Adipose tissue (tissue), 3 donors: ENCODE data around the gene HNRNPU. TPM values are rescaled to one million over a fixed set of nuclear protein-coding genes. Genes with fewer than 3 reads are reported as not detected.
"Not testable (repeated sequence)": the region's sequence is repeated elsewhere in the genome, so short reads cannot be mapped to it uniquely, and the experiment has no call there.

Experiments
- H3K27ac ChIP-seq: one replicate; pipeline ENCODE4 v1.5.1; 2013; ENCODE audit warnings: low read depth, low read length
- WGBS, 3 donors: extraction: QIAGEN DNeasy Blood & Tissue Kit; methylation state at CpG; one replicate each; pipeline ENCODE4 v1.1.7; 2013; 5-methylcytosine and 5-hydroxymethylcytosine counted together
- polyA plus RNA-seq, 3 donors: library from polyadenylated mRNA; stranded (reverse); fragments of 200-250 nt; gene quantifications; one replicate each; pipeline ENCODE4 v1.2.3, GENCODE V29; 2013
- donor health status: healthy with polysubstance abuse.
- donor health status: Bipolar disorder and iron deficiency.
- donor health status: healthy.

The HNRNPU gene
- polyA plus RNA-seq, 3 donors, result 92.2 to 196 (median 185) TPM

DNA sequence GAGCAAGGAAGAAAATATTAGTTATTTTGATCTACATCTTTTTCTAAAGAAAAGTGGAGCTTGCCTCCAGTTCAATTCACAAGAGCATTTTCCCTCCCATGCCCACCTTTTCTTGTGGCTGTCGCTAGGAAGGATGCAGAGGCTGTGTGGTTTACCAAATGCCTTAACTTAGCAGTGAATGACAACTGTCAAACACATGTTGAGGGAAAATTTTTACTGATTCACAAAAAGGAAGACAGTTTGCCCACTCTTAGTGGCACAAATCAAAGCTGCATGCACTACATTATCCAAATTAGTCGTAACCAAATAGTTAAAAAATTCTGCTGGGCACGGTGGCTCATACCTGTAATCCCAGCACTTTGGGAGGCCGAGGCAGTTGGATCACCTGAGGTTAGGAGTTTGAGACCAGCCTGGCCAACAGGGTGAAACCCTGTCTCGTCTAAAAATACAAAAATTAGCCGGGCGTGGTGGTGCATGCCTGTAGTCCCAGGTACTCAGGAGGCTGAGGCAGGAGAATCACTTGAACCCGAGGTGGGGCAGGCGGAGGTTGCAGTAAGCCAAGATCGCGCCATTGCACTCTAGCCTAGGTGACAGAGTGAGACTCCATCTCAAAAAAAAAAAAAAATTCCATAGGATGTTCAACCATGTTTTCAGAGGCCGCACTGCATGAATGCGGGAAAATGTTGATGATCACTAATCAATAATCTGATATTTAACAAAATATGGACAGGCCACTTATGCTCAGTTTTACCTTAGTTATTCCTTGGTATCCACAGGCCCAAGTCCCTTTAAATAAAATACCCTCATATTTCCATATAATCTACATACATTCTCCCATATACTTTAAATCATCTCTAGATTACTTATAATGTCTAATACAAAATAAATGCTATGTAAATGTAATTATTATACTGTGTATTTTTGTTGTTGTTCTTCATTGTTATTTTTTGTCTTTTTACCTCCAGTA, 19.9 kb downstream of the HNRNPU start:
- H3K27ac ChIP-seq, result no peak overlapping the region
- WGBS, 3 donors, result 89 to 92% (median 91%) methylated on average over 13 of the region's 13 CpGs

DNA sequence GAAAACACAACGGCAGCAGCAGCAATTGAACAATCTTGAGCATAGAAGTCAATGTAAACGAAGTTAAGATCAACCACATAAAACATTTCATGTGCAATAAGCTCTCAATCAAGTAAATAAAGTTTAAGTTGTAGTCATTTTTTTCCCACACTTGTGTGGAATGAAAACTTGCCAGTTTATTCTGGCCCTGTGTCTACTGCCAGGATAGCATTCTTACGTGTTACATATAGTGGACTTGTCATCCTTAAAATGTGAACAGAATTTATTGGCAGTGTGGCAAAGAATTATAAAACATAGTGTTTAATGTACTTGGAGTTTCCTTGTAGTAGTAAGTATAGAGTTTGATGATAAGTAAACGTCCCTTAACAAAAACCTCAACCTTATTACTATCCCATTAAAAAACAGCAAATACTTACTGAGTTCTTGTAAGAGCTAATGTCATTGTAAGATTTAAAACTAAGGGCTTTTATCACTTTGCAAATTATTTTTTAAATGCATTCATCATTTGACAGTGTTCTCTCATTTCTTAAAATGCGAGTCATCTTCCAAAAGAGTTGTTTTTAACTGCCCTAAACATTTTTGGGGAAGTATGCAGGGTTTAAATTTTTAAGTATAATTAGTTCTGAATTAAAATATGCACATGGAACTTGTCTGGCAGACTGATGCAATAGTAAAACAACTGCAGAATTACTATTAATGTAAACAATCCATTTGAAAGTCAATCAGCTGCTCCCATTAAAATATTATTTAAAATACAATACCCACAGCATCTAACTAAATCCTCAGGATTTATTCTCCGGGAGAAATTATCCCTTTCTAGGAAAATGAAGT, 21.0 kb downstream of the HNRNPU start:
- no peak overlapping the region for H3K27ac ChIP-seq
- 75 to 86% (median 81%) methylated on average over 6 of the region's 6 CpGs for WGBS, 3 donors

DNA sequence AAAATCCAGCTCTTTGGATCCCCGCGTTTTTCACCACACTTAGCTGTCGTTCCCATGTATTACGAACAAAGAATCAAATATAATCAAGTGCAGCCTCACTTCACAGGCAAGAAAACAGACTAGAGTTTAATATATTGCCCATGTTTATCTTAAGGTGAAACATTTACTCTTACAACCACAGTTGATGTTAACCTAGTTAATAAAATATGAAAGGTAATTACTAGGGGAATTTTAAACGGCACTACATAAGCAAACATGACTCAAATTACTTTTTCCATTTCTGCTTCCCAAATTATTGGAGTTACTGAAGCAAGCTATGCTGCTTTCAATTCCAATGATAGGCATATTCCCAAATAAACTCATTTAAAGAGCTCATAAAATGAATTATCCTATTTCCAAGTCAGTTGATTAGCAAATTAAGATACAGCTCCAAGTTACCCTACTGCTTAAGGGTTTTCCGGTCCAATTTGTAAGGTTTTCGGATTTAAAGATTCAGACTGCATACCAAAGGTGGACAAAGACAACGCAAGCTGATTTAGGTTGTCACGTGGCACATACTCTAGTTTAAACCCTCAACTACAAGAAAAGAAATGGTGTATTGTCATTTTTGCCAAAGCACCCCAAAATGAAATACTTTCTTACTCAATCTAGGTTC, 22.9 kb downstream of the HNRNPU start:
- WGBS, 3 donors, result 45 to 90% (median 86%) methylated on average over 9 of the region's 9 CpGs
- H3K27ac ChIP-seq, result no peak overlapping the region

DNA sequence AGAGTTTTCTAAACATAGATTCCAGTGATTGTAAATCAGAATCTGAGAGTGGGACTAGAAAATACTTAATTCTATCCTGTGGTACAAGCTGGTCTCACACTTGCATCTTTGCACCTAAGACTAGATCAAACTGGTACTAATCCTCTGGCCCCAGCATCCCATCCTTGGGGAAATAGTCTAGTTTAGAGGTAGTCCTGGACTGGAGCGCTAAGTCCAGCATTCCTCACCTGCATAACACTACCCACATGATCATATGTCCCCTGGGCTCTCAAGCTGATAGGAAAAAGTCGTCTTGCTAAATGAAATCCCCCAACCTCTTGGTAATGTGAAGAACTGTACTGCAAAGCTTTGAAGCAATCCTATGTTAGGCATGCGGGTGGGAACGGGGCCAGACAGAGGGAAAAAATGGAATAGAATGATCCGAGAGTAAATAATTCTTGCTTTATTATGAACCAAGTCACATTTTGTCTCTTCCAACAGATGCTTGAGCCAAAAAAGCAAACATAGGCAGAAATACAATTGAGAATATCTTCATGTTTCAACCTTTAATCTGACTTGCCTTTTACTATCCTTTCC, 24.0 kb downstream of the HNRNPU start:
- no peak overlapping the region for H3K27ac ChIP-seq
- 57 to 77% (median 75%) methylated on average over 5 of the region's 5 CpGs for WGBS, 3 donors

DNA sequence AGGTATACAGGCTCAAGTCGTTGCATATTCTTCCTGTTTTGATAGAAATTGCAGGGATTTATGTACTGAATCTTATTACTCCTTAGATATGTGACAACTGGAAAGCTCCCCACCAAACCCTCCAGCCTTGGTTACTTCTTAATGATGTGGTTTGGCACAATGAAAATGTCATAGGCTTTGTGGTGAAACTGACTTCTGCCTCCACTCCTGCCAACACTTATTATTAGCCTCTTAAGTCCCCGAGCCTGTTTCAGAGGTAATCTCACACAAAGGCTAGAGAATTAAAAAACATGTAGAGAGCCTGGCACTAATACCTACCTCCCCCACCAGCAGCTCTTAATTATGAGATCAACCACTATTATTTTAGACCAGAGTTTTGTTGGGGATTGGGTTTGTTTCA, 24.7 kb downstream of the HNRNPU start:
- WGBS, 3 donors, result 61 to 81% (median 70%) methylated on average over 2 of the region's 2 CpGs
- no peak overlapping the region for H3K27ac ChIP-seq

DNA sequence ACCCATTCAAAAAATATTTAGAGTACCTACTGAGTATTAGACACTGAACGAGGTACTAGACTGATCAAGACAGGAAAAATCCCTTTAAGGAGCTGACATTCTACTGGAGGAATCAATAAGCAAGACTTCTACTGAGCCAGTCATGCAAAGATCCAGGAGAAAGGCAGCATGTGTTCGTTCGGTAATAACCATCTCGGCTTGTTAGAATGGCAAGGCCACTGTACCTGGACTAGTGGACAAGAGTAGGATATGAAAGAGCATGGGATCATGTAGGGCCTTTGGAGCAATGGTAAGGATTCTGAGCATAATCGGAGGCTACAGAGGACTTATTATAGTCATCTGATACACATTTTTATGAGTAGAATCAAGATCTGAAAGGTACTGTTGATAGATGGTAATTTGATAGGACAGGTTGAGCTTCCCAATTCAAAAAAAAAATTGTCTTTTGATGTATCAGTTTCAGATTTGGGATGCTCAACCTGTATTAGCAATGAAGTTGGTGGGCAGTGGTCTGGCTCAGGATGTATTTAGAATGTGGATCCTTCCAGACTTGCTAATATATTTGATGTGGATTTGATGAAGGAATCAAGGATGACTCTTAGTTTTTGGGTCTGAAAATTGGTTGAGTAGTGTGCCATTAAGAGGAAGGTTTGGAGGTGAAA, 26.6 kb downstream of the HNRNPU start:
- H3K27ac ChIP-seq, result no peak overlapping the region

DNA sequence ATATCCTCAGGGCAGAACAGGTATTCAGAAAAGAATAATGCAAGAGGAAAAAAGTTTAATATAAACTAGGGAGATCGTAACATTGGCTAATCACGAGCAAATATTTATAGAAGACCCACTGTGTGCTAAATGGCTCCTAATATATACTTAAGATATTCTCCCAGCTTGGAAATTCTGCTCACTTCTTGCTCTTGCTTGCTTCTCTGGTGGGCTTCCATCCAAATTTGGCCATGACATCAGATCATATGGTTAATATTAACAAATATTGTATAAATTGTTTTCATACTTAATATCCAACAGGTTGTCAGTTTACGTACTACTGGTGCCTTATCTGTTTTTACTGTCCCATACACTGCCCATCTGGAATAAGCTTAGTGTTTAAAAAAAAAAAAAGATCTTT, 27.8 kb downstream of the HNRNPU start:
- WGBS, 3 donors, result 17 to 30% (median 24%) methylated on average over 3 of the region's 3 CpGs

More for the DNA sequence above, 26.6 kb downstream of the HNRNPU start:
- WGBS, 3 donors, result 60 to 87% (median 82%) methylated on average over 5 of the region's 5 CpGs

DNA sequence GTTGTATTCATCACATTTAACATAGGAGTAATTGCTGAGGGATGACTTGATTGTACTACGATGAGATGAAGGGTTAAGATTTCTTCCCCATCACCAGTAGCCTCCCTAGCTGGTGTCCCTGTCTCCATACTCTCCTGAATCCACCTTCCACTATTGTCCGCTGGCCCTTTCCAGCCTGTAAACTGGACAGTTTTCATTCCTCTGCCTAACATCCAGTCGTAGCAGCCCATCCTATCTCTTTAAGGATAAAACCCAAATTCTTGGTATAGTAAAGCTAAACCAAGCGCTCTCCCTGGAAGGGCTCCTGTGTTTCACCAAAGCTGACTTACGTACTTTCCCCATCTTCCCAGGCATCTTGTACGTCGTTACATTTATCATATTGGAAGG, 28.2 kb downstream of the HNRNPU start:
- 1 to 3% (median 2%) methylated on average over 7 of the region's 7 CpGs for WGBS, 3 donors
- H3K27ac ChIP-seq, result no peak overlapping the region

More for the DNA sequence above, 27.8 kb downstream of the HNRNPU start:
- H3K27ac ChIP-seq, result no peak overlapping the region

DNA sequence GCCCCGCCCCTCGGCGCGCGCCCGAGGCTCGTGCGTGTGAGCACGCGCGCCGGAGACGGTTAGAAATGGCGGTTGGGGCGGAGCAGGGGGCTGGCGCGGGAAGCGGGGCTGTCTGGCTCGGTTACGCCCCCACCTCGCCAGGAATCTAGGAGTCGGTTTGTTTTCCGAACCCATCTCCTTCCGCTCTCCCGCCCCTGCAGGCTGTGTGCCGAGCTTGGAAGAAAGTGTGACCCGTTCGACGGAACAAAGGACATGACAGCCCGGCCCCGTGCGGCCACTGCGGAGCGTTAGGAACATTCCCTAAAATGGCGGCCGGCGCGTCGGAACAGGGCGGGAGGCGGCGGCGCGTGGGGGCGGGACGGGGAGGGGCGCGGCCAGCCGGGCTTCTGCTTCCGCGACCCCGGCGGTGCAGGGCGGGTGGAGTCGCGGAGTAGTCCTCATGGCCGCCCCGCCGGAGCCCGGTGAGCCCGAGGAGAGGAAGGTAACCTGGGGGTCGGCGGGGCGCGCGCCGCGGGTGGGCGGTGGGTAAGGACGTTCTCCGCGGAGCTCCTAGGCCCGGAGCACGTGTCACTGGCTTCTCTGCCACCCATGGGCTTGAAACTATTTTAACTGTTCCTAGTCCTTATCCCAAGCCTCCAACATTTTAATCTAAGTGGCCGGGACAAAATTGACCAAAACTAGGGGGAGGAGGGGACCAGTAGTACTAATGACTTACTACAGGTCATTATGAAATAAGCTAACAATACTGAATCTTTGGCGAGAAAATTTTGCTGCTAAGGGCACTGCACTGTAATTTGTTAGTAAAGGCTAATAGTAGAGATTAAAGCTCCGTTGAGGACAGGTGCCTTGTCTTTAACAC, 28.8 kb downstream of the HNRNPU start, which contains the start of gene COX20:
Gene COX20, plus strand, starts transcription at position 383 of the 859 bp plus-strand sequence. Its CDS starts 57 bp downstream, at position 440.
- H3K27ac ChIP-seq, result peak within 1 kb of the TSS; percentile 84
- WGBS, 3 donors, result 0% methylated on average over 71 to 77 of the region's 77 CpGs

DNA sequence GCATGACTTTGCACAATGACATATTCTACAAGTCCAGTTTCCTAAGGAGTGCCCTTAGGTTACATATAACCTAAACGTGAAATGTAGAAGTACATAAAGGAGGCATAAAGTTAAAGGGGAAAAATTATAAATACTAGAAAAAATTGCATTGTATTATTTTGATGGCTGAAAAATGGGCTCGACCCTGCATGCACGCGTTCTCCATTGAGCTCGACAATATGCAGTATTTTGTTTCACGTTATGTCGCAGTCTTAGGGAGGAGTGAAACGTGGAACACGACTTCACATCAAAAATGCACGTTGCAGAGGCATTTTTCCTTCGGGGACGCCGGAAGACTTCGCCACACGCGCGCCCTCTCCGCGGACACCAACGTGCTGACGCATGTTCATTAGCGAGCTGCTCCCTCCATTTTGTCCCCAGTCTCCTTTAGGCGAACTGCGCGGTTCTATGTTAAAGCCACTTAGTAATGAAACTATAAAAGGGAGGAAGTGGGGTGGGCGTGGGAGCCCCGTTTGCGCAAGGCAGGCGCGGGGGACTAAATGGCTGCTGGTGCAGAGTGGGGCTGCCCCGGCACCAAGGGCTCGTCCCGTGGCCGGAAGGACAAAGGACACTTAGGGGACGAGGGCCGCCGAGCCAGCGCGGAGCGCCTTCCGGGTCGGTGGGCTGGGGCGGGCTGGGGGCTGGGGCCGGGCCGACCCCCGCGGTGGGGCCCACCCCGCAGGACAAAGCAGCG, 29.6 kb downstream of the HNRNPU start:
- H3K27ac ChIP-seq, result peak overlapping the region; percentile 84
- WGBS, 3 donors, result 0 to 1% (median 0%) methylated on average over 49 of the region's 49 CpGs

DNA sequence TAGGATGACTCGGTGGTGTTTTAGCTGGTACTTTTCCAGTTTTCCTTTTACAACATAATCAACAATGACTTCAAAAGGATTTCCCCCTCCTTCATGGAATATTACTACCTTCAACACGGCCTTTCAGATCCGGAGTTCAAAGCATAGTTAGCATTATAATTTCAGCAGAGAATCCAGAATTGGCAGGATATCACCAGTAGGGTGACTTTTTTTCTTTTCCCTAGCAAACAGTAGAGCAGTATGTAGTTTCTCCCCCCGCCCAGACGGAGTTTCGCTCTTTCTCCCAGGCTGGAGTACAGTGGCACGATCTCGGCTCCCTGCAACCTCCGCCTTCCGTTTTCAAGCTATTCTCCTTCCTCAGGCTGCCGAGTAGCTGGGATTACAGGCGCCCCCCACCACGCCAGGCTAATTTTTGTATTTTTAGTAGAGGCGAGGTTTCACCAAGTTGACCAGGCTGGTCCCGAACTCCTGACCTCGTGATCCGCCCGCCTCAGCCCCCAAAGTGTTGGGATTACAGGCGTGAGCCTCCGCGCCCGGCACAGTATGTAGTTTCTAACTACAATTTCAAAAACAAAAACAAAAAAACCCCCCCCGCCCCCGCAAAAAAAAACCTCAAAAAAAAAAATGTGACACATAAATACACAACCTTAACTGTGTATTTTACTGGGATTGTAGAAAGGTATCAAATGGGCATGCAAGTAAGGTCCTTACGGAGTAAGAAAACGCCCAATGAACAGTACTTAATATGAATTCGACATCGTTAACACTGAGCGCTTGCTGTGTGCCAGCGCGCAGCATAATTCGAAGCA, 30.4 kb downstream of the HNRNPU start:
- H3K27ac ChIP-seq, result peak overlapping the region; percentile 28
- 0 to 1% (median 0%) methylated on average over 32 of the region's 32 CpGs for WGBS, 3 donors

DNA sequence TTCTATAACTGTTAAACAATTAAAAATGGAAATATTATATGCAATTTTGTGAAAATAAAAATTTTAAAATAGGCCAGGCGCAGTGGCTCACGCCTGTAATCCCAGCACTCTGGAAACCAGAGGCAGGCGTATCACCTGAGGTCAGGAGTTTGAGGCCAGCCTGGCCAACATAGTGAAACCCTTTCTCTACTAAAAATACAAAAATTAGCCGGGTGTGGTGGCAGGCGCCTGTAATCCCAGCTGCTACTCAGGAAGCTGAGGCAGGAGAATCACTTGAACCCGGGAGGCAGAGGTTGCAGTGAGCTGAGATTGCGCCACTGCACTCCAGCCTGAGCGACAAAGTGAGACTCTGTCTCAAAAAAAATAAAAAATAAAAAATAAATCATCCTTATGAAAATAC, 31.1 kb downstream of the HNRNPU start:
- H3K27ac ChIP-seq, result not testable (repeated sequence)

DNA sequence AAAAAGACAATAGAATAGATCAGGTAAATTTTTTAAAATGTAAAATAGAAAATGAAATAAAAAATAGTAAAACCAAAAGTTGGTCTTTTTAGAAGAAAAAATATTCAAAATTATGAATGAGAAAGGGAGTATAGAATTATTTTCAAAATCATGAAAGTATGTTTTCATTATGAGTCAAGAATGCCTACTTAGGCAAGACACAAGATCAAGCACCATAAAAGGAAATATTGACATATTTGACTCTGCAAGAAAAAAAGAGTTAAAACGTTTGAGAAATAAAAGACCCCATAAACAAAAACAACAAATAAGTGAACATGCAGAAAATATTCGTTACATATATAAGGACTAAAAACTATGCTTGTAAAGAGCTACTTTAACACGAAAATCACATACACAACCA, 33.7 kb downstream of the HNRNPU start:
- no peak overlapping the region for H3K27ac ChIP-seq
- WGBS, 3 donors, result 77 to 86% (median 79%) methylated on average over 3 of the region's 3 CpGs

More for the DNA sequence above, 31.1 kb downstream of the HNRNPU start:
- WGBS, 3 donors, result 43 to 59% (median 45%) methylated on average over 8 of the region's 8 CpGs

DNA sequence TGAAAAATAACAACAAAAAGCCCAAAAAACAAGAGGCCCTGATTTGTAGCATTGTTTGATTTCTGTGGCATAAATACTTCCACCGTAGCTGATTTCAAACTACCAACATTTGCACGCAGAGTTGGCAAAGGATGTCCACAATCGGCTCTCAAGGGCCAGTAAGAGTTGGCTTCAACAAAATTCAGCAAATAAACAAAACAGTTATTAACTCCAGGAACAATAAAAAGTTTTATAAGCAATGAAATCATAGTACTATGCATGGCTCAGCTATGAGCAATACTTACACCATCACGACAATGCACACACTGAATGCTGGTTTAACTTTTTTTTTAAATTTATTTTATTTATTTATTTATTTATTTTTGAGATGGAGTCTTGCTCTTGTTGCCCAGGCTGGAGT, 37.6 kb downstream of the HNRNPU start:
- 84 to 94% (median 89%) methylated on average over 4 of the region's 4 CpGs for WGBS, 3 donors
- no peak overlapping the region for H3K27ac ChIP-seq

DNA sequence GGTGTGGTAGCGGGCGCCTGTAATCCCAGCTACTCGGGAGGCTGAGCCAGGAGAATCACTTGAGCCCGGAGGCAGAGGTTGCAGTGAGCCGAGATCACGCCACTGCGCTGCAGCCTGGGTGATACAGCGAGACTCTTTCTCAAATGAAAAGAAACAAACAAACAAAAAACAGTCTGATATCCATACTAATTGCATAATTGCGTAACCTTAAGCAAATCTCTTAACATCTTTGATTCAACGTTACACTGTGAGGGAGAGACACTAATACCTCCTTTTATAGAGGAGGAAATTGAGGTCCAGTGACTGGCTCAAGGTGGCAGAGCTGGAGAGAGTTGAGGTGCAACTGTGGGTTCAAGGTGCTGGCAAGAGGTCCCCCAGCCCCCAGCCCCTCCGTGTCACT, 41.5 kb downstream of the HNRNPU start:
- no peak overlapping the region for H3K27ac ChIP-seq
- 89 to 93% (median 90%) methylated on average over 11 of the region's 11 CpGs for WGBS, 3 donors

DNA sequence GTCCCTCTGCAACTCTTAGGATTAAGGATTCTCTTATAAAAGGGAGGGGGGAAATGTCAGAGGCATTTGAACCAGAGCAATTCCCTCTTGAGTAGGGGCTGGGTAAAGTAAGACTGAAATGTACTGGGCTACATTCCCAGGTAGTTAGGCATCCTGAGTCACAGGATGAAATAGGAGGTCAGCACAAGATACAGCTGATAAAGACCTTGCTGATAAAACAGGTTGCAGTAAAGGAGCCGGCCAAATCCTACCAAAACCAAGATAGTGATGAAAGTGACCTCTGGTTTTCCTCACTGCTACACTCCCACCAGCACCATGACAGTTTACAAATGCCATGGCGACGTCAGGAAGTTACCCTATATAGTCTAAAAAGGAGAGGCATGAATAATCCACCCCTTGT, 43.2 kb downstream of the HNRNPU start:
- WGBS, 3 donors, result 69 to 77% (median 73%) methylated on average over 3 of the region's 3 CpGs
- H3K27ac ChIP-seq, result no peak overlapping the region
